ENCODE measurements around the gene STIM1.
"Not testable (repeated sequence)": the region's sequence is repeated elsewhere in the genome, so short reads cannot be mapped to it uniquely, and the experiment has no call there.

STIM1 gene

DNA sequence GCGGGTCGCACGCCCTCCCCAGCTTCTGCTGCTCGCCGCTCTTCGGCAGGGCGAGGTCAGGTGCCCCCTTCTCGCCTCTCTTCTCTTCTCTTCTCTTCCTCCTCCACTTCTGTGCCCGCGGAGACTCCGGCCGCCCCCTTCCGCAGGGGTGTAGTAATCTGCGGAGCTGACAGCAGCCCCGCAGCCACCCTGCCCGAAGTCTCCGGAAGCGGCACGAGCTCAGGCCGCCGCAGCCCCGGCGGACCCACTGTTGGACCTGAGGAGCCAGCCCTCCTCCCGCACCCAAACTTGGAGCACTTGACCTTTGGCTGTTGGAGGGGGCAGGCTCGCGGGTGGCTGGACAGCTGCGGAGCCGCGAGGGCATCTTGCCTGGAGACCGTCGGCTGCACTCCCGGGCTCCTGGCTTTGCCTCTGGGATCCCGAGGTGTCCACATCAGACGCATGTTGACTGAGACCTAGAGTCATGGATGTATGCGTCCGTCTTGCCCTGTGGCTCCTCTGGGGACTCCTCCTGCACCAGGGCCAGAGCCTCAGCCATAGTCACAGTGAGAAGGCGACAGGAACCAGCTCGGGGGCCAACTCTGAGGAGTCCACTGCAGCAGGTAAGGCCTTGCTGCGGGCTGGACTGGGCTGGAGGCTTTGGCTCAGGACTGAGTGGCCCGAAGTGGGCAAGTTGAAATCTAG, 486 bp downstream of the STIM1 start:
- no peak for DNase-seq (ENCODE audit: low read depth in 2 of 2)

- no peak for DNase-seq (ENCODE audit: low read depth in 2 of 2)
Observed at GRCh38 chr11:3856856-3857553, 1.5 kb downstream of the STIM1 start.

GRCh38 chr11:3857628-3858027, 2.2 kb downstream of the STIM1 start:
- no peak for DNase-seq (ENCODE audit: low read depth in 2 of 2)

- no peak for DNase-seq (ENCODE audit: low read depth in 2 of 2)
Observed at GRCh38 chr11:3859373-3859881, 4.0 kb downstream of the STIM1 start.

DNA sequence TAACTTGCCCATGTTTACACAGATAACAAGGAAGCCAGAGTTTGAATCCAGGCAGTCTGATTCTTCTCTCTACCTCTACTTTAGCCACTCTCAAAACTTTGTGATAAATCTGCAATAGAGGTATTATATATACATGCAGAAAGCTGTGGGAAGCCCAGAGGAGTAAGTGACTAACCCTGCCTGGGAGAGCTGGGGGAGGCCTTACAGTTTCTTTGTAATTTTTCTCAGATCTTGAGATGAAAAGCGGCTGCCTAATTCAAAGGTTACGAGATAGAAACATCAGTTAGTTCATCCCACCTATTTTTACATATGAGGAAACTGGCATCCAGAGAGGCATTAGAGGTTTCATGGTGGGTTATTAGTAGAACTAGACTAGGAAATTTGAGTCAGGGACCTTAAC, 4.9 kb downstream of the STIM1 start:
- DNase-seq (ENCODE audit: low read depth in 2 of 2), result no peak

GRCh38 chr11:3860898-3861393, 5.5 kb downstream of the STIM1 start:
- not testable (repeated sequence) for DNase-seq (ENCODE audit: low read depth in 2 of 2)

- DNase-seq (ENCODE audit: low read depth in 2 of 2), result no peak
Observed at GRCh38 chr11:3861683-3862082, 6.2 kb downstream of the STIM1 start.

GRCh38 chr11:3865388-3866193, 10.1 kb downstream of the STIM1 start:
- no peak for DNase-seq (ENCODE audit: low read depth in 2 of 2)

DNA sequence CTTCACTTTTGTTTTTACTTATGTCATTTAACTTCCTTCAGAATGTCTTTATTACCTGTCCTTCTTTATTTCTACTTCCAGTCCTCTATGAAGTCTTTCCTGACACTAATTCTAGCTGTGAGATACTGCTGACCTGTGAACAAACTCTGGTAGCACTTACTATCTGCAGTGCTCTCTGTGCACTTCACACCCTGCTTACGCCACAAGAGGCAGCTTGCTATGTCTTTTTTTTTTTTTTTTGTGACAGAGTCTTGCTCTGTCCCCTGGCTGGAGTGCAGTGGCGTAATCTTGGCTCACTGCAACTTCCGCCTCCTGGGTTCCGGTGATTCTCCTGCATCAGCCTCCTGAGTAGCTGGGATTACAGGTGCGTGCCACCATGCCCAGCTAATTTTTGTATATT, 10.7 kb downstream of the STIM1 start:
- no peak for DNase-seq (ENCODE audit: low read depth in 2 of 2)

DNA sequence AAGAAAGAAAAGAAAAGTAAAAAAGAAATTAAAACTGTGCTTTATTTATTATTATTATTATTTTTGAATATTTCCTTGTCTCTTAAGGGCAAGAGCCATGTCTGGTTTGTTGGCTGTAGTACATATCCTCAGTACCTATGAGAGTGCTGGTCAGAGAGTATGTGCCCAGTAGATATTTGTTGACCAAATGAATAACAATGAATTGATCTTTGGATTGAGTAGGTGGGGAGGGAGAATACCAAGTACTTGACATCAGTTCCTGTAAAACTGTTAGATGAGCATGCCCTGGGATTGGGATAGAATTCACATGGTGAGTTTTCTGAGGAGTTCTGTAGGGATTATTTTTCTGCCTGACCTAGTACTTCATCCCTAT, 11.4 kb downstream of the STIM1 start:
- no peak for DNase-seq (ENCODE audit: low read depth in 2 of 2)

- no peak for DNase-seq (ENCODE audit: low read depth in 2 of 2)
Observed at GRCh38 chr11:3867209-3868091, 12.0 kb downstream of the STIM1 start.

DNA sequence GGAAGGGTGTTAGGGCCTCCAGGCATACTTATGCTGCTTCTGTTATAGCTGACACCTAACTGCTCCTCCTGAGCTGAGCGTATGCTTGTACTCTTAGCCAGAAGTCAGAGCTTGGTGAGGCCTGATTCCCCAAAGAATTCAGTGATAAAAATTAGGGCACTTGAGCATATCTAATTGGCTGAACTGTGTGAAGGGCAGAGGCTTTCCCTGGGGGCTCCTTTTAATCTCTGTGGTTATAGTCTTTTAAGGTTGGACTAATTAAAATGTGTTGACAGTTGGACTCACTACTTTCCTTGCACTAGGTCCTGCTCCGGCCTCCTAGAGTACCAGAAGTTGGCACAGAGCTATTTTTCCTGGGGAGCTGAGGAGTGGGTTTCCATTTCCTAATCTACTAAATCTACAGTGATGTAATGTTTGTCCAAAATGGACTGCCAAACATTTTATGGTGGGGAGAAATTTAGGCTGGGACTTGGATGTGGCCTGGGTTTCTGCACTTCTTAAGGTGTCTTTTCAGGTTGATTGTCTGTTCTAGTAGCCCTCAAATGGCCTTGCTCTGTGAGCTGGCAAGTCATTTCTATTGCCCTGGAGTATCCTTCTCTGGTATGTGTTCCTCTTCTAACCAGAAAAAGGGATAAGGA, 18.4 kb downstream of the STIM1 start:
- no peak for DNase-seq (ENCODE audit: low read depth in 2 of 2)

DNA sequence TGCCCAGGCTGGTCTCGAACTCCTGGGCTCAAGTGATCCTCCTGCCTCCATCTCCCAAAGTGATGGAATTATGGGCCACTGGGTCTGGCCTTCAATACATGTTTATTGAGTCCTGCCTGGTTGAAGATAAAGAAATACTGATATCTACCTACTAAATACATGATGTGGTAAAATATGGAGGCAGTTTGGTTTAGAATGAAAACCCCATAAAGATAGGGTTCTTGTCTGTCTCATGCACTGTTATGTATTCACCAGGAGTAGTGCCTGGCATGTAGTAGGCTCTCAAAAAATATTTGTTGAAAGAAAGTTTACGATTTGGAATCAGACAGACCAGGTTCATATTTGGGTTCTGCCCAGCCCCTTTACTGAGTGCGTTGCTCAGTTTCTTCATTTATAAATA, 21.1 kb downstream of the STIM1 start:
- no peak for DNase-seq (ENCODE audit: low read depth in 2 of 2)

GRCh38 chr11:3877364-3878257, 22.1 kb downstream of the STIM1 start:
- no peak for DNase-seq (ENCODE audit: low read depth in 2 of 2)

- DNase-seq (ENCODE audit: low read depth in 2 of 2), result no peak
Observed at GRCh38 chr11:3878258-3878584, 22.8 kb downstream of the STIM1 start.

- DNase-seq (ENCODE audit: low read depth in 2 of 2), result no peak
Observed at GRCh38 chr11:3879216-3879966, 23.9 kb downstream of the STIM1 start.

DNA sequence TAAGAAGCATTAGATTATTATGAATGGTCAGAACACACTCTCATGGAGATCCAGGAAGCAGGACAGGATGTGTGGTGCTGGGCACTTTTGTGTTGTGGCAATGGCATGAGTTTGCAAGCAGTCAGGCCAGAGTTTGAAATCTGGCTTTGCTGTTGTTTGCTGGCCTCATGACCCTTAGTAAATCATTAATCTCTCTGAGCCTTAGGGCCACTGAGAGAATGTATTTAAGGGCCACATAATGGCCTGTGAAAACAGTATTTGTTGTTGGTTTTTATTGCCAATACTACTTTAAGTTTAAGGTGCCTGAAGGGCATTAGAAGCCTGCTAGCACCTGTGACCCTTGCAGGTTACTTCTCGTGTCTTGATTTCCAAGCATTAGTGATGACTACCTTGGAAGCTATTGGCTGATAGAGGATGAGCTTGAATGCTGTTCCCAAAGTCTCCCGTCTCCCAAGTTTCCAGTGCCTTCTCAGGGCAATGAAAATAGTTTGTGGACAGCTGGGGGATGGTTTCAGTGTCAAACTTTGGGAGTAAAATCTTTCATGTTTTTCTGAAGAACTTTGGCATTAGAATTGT, 24.6 kb downstream of the STIM1 start:
- DNase-seq (ENCODE audit: low read depth in 2 of 2), result no peak

- DNase-seq (ENCODE audit: low read depth in 2 of 2), result no peak
Observed at GRCh38 chr11:3880724-3881123, 25.3 kb downstream of the STIM1 start.

GRCh38 chr11:3882655-3883054, 27.2 kb downstream of the STIM1 start:
- DNase-seq (ENCODE audit: low read depth in 2 of 2), result no peak
